Peyer's patch (tissue), 4 donors: ENCODE measurements around the gene KIFC1.

Experiments
- CTCF ChIP-seq, 6 experiments: fragments of 450-650 bp in 4 of 6; fragments of 200-600 bp in 2 of 6; sonication (generic) in 1 of 6; IDR thresholded peaks; one replicate each; pipeline ENCODE4 v1.5.1; 2017 to 2019; ENCODE audit warnings: antibody characterized with exemption in 6 of 6, mild to moderate bottlenecking in 3 of 6, moderate library complexity in 1 of 6
- POLR2A ChIP-seq, 2 donors: fragments of 450-650 bp; IDR thresholded peaks; one replicate each; pipeline ENCODE4 v1.5.1; 2017; ENCODE audit warnings: antibody characterized with exemption in 2 of 2, mild to moderate bottlenecking in 2 of 2, moderate library complexity in 2 of 2

- TF ChIP-seq CTCF (IDR thresholded peaks at IDR 0.05) (no peak), POLR2A (IDR thresholded peaks at IDR 0.05) (no peak)
Observed at GRCh38 chr6:33430991-33431879, 39.6 kb downstream of the KIFC1 start.
